ENCODE results near the gene PUSL1.

- TF ChIP-seq CTCF (IDR thresholded peaks at IDR 0.05), result no peak
- no peak for TF ChIP-seq EZH2 (IDR thresholded peaks at IDR 0.05; ENCODE audit: borderline replicate concordance, insufficient read depth, low read depth, low read length, poor library complexity, severe bottlenecking)
These were observed 21.2 kb downstream of the PUSL1 start for GRCh38 chr1:1329304-1330210.

All from B cell (primary cell).